SU-DHL-6 (cell line): ENCODE results near the gene LIFR.

Source experiments
- H2AFZ ChIP-seq: fragments of 200-600 bp; sonication (generic); 2 replicates; pipeline ENCODE4 v1.6.1; 2014; ENCODE audit warnings: low read depth, mild to moderate bottlenecking, moderate library complexity, mixed read lengths, antibody characterized with exemption, low read length; ENCODE audit not compliant: severe bottlenecking
- H3F3A ChIP-seq: fragments of 200-600 bp; shearing (Covaris generic); 2 replicates; pipeline ENCODE4 v1.6.0; 2016; ENCODE audit warnings: antibody characterized with exemption, mild to moderate bottlenecking; ENCODE audit not compliant: insufficient read depth
- H3K27ac ChIP-seq: fragments of 200-600 bp; sonication (generic); 2 replicates; pipeline ENCODE4 v1.5.1; 2016; ENCODE audit warnings: low read depth, mild to moderate bottlenecking, low read length, moderate library complexity, mixed read lengths
- H3K27me3 ChIP-seq: fragments of 200-600 bp; sonication (generic), shearing (Covaris generic); 2 replicates; pipeline ENCODE4 v1.6.0; 2014; ENCODE audit warnings: mild to moderate bottlenecking, low read length
- H3K36me3 ChIP-seq: fragments of 200-600 bp; sonication (generic); 2 replicates; pipeline ENCODE4 v1.6.1; 2014; ENCODE audit warnings: mild to moderate bottlenecking, low read length, mixed read lengths
- H3K4me2 ChIP-seq: fragments of 300-600, 200-600 bp; shearing (Covaris generic), sonication (generic); 2 replicates; pipeline ENCODE4 v1.6.0; 2014; ENCODE audit warnings: low read length, low read depth, mild to moderate bottlenecking; ENCODE audit not compliant: poor library complexity, severe bottlenecking
- H3K4me3 ChIP-seq: fragments of 200-600 bp; sonication (generic); 2 replicates; pipeline ENCODE4 v1.5.1; 2014; ENCODE audit warnings: antibody characterized with exemption, low read length, mild to moderate bottlenecking, mixed read lengths; ENCODE audit not compliant: insufficient read depth, poor library complexity, severe bottlenecking
- H3K79me2 ChIP-seq: fragments of 200-600 bp; sonication (generic); 2 replicates; pipeline ENCODE4 v1.6.1; 2014; ENCODE audit warnings: mild to moderate bottlenecking, low read length, moderate library complexity; ENCODE audit not compliant: insufficient read depth
- H3K9ac ChIP-seq: fragments of 200-600 bp; sonication (generic); 2 replicates; pipeline ENCODE4 v1.7.0; 2014; ENCODE audit warnings: mild to moderate bottlenecking, low read length
- H3K9me2 ChIP-seq: fragments of 200-600 bp; sonication (generic); replicated peaks from 2 replicates; pipeline ENCODE4 v1.6.1; 2014; ENCODE audit warnings: low read length; ENCODE audit not compliant: insufficient read depth
- H3K9me3 ChIP-seq: fragments of 200-600 bp; sonication (generic); 2 replicates; pipeline ENCODE4 v1.6.1; 2014; ENCODE audit warnings: low read length, mixed read lengths; ENCODE audit not compliant: insufficient read depth
- H4K20me1 ChIP-seq: fragments of 200-600 bp; sonication (generic); 2 replicates; pipeline ENCODE4 v1.6.1; 2014; ENCODE audit warnings: low read depth, mild to moderate bottlenecking, antibody characterized with exemption, low read length, moderate library complexity, mixed read lengths
- EZH2phosphoT487 ChIP-seq: fragments of 200-600 bp; sonication (generic), shearing (Covaris generic); conservative IDR thresholded peaks from 2 replicates; pipeline ENCODE4 v1.6.1; 2018; ENCODE audit warnings: mild to moderate bottlenecking, antibody characterized with exemption, low read length, moderate library complexity, mixed read lengths
- TF ChIP-seq, protein P1 (sequence below): fragments of 200-600 bp; sonication (generic); IDR thresholded peaks from one replicate; pipeline ENCODE4 v1.5.1; 2017; ENCODE audit warnings: antibody characterized with exemption, mild to moderate bottlenecking, low read length, moderate library complexity; ENCODE audit not compliant: insufficient read depth, poor library complexity, severe bottlenecking

The LIFR gene

GRCh38 chr5:38598296-38598993 is 42.0 kb upstream of the LIFR start:
- H3K9me3 ChIP-seq, result no peaks in the 10 kb centered on the region
- no peak overlapping the region for H2AFZ ChIP-seq
- H3K4me3 ChIP-seq, result no peak overlapping the region
- no peak overlapping the region for H3K27ac ChIP-seq
- no peak overlapping the region for H3K9ac ChIP-seq
- H4K20me1 ChIP-seq, result no peaks in the 10 kb centered on the region
- no peaks in the 10 kb centered on the region for H3K9me2 ChIP-seq
- TF ChIP-seq EZH2phosphoT487, result no peak
- TF ChIP-seq, protein P1, sequence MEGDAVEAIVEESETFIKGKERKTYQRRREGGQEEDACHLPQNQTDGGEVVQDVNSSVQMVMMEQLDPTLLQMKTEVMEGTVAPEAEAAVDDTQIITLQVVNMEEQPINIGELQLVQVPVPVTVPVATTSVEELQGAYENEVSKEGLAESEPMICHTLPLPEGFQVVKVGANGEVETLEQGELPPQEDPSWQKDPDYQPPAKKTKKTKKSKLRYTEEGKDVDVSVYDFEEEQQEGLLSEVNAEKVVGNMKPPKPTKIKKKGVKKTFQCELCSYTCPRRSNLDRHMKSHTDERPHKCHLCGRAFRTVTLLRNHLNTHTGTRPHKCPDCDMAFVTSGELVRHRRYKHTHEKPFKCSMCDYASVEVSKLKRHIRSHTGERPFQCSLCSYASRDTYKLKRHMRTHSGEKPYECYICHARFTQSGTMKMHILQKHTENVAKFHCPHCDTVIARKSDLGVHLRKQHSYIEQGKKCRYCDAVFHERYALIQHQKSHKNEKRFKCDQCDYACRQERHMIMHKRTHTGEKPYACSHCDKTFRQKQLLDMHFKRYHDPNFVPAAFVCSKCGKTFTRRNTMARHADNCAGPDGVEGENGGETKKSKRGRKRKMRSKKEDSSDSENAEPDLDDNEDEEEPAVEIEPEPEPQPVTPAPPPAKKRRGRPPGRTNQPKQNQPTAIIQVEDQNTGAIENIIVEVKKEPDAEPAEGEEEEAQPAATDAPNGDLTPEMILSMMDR, result no peak
- H3K79me2 ChIP-seq, result no peaks in the 10 kb centered on the region
- no peaks in the 10 kb centered on the region for H3F3A ChIP-seq
- H3K4me2 ChIP-seq, result no peak overlapping the region
- no peaks in the 10 kb centered on the region for H3K36me3 ChIP-seq
- no peaks in the 10 kb centered on the region for H3K27me3 ChIP-seq

DNA sequence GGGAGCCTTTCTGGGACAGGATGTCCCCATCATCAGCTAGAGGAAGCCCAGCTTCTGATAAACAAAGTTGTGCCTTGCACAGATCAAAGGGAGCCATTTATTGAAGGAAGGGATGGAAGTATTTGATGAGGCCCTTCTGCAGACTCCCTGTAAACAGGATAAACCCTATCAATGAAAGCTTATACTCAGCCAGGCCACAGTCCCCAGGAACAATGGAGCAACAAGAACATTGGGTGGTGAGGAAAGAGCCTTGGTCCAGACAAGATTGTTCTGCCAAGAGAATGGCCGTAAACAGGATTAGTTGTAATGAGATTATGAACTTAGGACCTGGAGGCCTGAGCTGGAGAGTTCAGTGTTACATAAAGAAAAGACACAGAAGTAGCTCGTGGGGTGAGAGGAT is 40.5 kb upstream of the LIFR start:
- Histone ChIP-seq H3K4me3 (no peak overlapping the region), H4K20me1 (no peaks in the 10 kb centered on the region), H3F3A (no peaks in the 10 kb centered on the region), H3K27me3 (no peaks in the 10 kb centered on the region), H3K4me2 (no peak overlapping the region), H2AFZ (no peak overlapping the region), H3K79me2 (no peaks in the 10 kb centered on the region), H3K9me2 (no peaks in the 10 kb centered on the region), H3K9me3 (no peaks in the 10 kb centered on the region), H3K27ac (no peak overlapping the region), H3K9ac (no peak overlapping the region), H3K36me3 (no peaks in the 10 kb centered on the region)
- TF ChIP-seq, protein P1, result no peak
- no peak for TF ChIP-seq EZH2phosphoT487

- no peak overlapping the region for H3K4me2 ChIP-seq
- TF ChIP-seq EZH2phosphoT487, result no peak
- no peak overlapping the region for H3K4me3 ChIP-seq
- no peaks in the 10 kb centered on the region for H3K79me2 ChIP-seq
- H3K27me3 ChIP-seq, result no peaks in the 10 kb centered on the region
- H3K9ac ChIP-seq, result no peak overlapping the region
- H3K9me3 ChIP-seq, result no peaks in the 10 kb centered on the region
- no peak overlapping the region for H2AFZ ChIP-seq
- H4K20me1 ChIP-seq, result no peaks in the 10 kb centered on the region
- no peaks in the 10 kb centered on the region for H3K36me3 ChIP-seq
- no peak overlapping the region for H3K27ac ChIP-seq
- H3F3A ChIP-seq, result no peaks in the 10 kb centered on the region
- no peaks in the 10 kb centered on the region for H3K9me2 ChIP-seq
Measured at GRCh38 chr5:38595132-38595745, 38.8 kb upstream of the LIFR start.

- Histone ChIP-seq H3F3A (no peaks in the 10 kb centered on the region), H3K79me2 (no peaks in the 10 kb centered on the region)
- TF ChIP-seq, protein P1, result no peak
- TF ChIP-seq EZH2phosphoT487, result no peak
Measured at GRCh38 chr5:38593959-38594358, 37.5 kb upstream of the LIFR start.

More at GRCh38 chr5:38593959-38594358, 37.5 kb upstream of the LIFR start:
- H4K20me1 ChIP-seq, result no peaks in the 10 kb centered on the region
- no peaks in the 10 kb centered on the region for H3K27me3 ChIP-seq
- no peak overlapping the region for H3K4me2 ChIP-seq
- no peaks in the 10 kb centered on the region for H3K9me3 ChIP-seq
- H3K9ac ChIP-seq, result no peak overlapping the region
- no peak overlapping the region for H3K4me3 ChIP-seq
- H3K9me2 ChIP-seq, result no peaks in the 10 kb centered on the region
- H2AFZ ChIP-seq, result no peak overlapping the region
- H3K27ac ChIP-seq, result no peak overlapping the region
- no peaks in the 10 kb centered on the region for H3K36me3 ChIP-seq
